ENCODE data around the gene PHLDB1.

The PHLDB1 gene

DNA sequence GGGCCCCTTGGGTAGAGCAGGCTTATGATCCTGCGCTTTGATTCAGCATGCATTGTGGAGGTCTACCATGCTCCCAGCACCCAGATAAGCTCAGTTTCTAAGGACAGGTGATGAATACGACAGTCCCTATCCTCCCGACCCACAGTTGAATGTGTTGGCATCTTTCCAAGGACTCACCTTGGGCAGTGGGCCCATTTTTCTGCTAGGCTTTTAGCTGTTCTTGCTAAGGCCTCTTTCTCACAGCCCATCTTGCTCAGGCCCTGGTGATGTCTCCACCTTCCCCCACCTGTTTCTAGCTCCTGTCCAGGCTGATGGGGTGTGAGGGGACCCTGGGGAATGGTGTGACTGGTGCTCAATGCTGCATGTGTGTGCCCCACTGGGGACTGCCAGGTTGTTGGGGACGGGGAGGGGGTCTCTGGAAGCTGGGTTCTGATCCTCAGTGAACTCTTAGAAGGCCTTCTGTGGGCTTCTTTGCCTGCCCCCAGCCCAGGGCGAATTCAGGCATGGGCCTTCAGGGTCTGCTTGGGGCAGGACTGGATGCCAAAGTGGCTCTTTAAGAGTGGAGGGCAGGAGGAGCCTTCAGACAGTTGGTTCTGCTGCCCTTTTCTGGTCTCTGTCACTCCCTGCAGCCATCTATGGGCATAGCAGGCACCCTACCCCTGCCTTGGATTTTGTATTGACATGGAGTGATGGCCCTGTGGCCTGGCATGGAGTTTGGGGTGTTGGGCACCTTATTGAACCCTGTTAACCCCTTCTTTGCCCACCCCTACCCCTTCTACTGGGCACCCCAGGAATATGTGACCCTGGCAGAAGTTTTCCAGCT is 33.1 kb downstream of the PHLDB1 start:
- no peak for DNase-seq

DNA sequence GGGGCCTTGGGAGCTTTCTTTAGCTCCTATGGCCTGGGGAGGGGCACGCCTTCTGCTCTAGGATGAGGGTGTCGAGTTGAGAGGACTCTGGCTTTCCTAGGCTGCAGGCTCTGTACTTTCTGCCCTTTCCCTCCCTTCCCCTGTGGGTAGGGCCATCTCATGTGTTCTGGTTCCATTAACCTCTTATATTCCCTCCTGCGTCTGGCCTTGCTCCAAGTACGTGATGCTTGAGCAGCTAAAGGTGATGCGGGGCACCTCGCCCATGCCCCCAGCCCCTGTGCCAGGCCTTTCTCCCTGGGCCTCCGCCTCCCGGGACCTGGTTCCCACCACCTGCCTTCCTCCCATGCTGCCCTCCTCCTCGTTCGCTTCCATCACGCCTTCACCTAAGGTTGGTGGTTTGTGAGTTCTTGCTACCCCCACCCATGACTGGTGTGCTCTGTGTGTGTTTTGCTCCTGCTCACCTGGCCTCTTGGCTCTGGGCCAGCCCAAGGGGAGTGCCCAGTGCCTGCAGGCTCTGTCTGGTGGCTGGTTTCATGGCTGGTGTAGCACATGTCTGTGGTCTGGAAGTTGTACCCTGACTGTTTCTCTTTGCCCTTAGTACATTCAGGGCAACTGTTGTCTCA is 34.1 kb downstream of the PHLDB1 start:
- DNase-seq = no peak

DNA sequence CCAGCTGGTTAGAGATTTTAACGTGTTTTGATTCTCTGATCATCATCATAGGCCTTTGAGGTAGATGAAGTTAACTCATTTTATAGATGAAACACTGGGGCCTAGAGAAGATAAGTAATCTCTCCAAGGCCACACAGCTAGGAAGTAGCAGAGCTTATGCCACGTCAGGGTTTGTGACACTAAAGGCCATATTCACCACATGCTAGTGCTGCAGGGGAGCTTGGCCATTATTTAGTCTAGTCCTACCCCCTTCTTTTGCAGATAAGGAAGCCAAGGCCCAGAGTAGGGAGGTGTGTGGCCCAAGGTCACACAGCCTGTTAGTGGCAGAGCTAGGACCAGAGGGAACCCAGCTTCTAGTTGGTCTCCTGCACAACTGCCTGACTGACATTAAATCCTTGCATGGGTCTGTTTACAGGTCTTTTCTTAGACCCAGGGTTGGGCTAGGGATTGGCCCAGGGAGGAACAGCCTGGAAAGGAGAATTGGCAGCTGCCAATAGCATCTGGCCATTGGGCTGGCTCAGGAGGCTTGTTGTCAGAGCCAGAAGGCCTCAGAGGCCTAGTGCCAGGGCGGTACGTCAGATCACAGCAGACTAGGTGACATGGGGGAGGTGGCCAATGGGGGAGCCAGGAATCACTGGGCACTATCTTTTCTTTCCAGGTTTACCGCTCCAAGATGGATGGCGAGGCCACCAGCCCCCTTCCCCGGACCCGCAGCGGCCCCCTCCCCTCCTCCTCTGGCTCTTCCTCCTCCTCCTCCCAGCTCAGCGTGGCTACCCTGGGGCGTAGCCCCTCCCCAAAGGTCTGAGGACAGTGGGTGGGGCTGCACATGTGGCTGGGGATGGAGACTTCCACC is 36.0 kb downstream of the PHLDB1 start:
- no peak for DNase-seq

DNA sequence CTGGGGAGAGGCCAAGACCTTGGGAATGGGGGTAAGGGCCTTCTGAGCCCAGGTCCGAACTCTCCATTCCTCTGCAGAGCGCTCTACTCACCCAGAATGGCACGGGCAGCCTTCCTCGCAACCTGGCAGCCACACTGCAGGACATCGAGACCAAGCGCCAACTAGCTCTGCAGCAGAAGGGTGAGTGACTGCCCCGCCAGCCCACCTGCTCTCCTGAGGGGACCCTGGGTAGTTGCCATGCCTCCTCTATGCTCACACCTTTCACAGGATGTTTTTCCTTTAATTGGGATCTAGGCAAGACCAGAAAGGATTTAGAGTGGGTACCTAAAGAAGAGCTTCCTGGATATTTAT is 36.6 kb downstream of the PHLDB1 start:
- no peak for DNase-seq

DNA sequence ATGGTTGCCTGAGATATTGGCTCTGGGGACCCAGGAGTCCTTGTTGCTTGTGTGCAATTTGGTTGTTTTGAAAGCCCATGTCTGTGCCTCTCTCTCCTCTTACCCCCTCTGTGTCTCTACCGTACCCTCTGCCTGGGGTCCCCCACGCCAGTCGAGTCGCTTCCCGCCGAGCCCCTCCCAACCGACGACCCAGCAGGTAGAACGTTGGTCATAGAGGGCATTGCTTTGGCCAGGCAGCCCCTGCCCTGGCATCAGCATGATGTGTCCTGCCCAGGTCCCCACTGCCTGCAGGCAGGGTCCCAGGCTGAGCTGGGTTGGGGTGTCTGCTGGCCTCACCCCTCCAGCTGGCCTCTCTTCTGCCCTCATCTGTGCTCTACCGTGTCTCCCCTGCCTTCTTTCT is 37.1 kb downstream of the PHLDB1 start:
- no peak for DNase-seq

DNA sequence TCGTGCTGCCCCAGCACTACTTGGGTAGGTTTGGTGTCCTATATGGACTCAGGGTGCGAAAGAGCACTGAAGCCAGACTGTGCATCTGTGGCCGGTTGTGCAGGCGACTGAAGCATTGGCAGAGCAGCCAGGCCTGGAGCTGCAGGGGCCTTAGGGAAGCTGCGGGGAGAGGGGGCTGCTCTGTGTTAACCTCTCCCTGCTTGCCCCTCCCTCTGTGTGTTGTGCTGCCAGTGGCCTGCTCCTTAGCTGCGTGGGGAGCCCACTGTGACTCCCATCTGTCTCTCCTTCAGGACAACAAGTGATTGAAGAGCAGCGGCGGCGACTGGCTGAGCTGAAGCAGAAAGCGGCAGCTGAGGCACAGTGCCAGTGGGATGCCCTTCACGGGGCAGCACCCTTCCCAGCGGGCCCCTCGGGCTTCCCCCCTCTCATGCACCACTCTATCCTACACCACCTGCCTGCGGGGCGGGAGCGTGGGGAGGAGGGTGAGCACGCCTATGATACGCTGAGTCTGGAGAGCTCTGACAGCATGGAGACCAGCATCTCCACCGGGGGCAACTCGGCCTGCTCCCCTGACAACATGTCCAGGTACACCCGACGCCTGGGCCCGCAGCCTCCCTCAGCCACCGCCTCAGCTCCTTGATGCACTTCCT is 37.8 kb downstream of the PHLDB1 start:
- no peak for DNase-seq

DNA sequence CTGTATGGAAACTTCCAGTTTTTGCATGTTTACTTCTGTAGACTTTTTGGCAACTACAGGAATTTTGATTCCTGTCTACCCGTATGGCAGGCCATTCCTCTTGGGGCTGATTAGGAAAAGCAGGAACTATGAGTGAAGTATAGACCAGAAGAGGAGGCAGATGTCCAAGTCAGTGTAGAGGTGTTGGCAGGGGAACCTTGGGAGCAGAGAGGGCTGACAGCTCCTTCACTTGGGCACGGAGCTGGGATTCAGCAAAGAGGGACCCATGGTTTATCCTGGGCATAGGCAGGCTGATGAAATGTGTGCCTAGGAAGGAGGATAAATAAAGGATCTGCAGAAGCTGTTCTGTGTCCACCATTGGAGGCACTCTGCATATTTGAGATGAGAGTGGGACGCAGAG is 39.0 kb downstream of the PHLDB1 start:
- DNase-seq = no peak

DNA sequence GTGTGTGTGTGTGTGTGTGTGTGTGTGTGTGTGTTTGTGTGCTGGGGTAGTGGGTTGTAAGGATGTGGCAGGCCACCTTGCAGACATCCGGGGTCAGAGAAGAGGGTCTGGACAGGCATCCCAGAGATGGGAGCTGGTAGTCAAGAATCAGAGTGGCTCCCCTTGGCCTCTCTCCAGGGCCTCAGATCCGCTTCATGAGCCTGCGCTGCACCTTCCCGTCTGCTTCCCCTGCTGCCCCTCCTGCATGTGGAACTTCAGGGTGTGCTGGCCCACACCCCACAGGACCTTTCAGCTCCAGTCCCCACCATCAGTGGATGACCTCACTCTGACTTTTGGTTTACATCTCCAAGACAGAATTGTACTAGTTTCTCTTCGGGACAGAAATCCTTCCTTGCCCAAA is 40.9 kb downstream of the PHLDB1 start:
- no peak for DNase-seq

DNA sequence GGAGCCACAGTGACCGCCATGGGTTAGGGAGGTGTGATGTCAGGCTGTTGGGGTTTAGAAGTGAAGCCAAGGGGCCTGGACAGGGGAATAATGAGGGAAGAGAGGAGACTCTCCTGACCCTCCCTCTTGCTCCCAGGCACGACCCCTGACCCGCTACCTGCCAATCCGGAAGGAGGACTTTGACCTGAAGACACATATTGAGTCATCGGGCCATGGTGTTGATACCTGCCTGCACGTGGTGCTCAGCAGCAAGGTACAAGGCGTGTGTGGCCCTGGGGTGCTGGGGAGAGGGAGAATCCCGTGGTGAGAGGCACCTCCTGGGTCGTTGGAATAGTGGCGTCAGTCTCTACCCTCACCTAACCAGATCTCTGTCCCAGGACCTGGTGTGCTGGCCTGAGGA is 42.5 kb downstream of the PHLDB1 start:
- no peak for DNase-seq

DNA sequence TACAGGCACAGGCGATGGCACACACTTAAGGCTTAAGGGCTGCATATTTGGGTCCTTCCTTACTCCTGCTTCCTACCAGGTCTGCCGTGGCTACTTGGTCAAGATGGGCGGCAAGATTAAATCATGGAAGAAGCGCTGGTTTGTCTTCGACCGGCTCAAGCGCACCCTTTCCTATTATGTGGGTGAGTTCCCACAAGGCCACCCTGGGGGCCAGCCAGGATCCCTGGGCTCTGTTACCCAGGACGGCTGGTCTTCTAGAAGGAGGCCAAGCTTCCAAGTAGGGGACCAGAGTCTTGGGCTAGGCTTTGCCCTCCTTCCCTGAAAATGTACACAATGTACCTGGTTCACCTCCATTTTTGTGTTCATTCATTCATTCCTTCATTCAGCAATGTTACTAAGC is 43.0 kb downstream of the PHLDB1 start:
- DNase-seq = no peak

DNA sequence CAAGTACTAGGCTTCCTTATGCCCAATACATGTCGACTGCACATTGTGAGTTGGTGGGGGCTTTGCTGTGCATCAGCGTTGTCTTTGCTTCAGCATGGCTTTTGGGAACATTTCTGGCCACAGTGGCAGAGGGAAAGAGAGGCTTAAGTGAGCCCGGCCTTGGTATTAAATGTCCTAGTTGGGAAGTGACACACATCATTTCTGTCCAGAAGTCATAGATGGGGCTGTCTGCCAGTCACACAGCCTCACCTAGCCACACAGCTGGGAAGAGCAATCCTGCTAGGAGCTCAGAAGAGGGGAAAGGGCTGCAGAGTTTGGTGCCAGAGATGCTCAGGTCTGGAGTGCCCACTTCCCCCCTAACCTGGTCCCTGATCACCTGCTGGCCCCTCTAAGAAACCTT is 44.4 kb downstream of the PHLDB1 start:
- no peak for DNase-seq

DNA sequence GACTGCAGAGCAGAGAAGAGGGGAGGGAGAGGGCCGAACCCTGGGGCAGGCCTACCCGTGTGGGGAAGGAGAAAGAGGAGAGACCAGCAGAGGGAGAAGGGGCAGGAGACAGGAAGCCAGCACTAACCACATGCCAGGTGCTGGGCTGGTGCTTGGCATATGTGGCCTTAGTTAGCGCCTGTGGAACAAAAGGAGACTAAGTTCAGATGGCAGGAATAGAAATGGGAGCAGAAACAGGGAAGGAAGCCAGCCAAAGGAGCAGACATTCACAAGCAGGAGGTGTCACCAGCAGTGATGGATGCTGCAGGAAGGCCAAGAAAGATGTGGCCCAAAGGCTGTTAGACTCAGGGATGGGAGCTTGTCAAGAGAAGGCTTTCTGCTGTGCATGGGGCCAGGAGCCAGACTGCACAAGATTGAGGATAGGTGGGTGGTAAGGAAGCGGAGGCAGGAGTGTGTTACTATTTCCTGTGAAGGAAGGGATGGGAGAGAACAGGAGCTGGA is 45.3 kb downstream of the PHLDB1 start:
- DNase-seq = no peak

DNA sequence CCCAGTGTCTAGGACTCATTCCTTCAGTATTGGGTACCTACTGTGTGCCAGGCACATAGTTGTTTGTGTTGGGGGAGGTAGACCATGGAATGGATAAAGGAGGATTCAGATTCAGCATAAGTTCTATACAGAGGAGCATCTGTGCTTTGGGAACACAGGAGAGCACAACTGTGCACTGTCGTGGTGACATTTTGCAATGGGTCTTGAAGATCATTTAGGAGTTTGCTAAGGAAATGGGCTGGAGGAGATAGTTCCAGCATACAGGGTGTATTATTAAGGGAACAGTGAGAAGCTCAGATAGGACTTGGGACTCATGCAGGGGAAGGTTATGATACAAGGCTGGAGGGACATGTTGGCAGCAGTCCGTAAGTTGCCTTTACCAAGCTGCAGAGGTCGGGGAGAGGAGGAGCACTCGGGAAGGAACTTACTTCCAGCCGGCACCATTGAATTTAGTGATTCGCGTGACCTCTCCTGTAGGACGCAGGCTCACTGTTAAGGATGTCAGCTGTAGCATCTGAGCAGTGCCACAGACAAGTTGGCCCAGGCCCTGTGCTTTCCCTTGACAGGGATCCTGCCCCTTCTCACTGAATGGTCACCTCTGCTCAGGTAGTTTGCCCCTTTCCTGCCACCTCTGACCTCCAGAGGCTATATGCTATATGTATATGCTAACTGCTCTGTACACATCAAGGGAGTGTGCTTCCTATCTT is 46.4 kb downstream of the PHLDB1 start:
- DNase-seq = no peak

DNA sequence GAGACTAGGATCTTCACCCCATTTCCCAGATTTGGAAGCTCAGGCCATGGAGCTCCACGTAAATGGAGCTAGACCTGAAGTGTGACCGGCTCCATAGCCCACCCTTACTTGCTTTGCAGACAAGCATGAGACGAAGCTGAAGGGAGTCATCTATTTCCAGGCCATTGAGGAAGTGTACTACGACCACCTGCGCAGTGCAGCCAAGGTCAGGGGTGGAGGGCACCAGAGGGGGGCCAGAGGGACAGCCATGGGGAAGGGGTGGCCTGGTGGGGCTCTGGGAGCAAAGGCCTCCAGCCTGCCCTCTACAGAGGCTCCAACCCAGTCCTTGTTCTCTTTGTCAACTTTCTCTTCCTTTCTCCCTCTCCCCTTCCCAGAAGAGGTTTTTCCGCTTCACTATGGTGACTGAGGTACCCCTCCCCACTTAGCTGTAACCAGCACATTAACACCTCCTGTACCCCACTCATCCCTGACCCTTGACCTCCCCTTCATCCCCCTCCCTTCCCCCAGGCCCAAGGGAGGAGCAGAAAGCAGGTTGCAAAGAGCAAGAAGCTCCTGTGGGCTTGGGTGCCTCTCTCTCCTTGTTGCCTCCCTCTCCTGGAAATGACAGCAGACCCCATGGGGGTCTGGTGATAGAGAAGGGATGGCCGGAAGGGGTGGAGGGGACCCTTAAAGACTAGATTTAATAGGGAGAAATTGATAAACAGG is 48.2 kb downstream of the PHLDB1 start:
- DNase-seq = no peak

DNA sequence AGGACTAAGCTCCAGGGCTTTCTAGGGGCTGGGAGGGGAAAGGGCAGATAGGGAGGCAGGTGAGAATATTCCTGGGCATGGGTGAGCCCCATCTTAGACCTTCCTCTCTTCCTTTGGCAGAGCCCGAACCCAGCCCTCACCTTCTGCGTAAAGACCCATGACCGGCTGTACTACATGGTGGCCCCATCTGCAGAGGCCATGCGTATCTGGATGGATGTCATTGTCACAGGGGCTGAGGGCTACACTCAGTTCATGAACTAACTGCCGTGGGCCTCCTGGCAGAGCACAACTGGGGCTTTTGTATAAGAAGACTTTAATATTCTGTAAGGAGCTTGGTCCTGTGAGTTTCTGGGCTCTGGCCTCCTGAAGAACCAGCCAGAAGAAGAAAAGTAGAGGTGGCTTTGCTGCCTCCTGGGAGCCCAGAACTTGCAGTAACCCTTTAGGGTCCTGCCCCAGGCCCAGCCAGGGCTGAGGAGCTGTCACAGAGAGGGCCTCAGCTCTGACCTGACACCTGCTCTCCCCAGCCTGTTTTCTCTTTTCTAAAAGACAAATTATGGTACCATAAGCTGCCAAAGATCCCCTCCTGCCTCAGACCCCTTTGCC is 49.2 kb downstream of the PHLDB1 start:
- no peak for DNase-seq

DNA sequence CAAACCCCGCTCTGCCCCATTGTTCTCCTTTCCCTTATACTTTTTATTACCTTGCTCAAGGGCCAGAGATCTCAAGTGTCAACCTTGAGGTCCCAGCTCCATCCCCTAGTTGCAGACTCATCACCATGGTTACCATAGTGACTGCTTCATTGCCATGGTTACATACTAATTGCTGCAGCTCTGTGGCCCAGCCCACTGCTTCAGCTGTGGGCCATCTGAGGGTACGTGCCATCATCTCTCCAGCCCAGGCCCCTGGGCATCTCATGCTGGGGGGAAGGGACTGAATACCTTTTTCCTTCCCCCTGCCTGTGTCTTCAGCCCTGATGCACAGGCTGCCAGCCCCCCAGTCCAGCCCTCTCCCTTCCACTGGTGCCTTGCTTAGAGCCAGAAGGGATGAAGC is 49.8 kb downstream of the PHLDB1 start:
- DNase-seq = no peak

DNA sequence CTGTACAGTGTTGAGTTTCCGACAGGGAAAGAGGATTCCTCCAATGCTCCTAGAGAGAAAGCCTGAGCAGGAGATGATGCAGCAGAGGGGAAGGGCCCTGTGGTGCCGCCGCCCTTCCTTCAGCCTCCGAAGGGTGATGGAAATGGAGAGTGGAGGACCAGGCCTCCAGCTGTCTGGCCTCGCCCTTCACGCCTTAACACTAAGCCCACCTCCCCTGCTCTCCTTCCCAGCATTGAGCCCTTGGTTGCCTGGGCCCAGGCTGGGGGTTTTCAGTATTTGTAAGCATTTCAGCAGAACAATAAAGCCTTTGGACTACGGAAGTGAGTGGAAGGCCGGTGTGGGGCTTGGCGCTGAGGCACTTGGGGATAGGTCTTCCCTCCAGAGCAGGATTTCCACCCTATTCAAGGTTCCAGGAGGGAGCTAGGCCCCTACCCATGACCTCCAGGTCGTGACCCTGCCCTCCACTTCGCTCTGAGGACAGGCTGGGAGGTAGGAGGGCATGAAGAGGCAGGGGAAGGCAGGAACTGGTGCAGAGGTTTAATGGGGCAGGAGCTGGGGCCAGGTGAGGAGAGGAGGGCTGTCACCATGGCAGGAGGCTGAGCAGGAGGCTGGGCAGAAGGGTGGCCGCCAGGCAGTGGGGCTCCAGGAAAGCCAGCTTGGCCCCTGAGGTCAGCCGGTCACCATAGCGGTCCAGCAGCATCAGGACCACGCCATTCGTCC is 50.5 kb downstream of the PHLDB1 start:
- DNase-seq = no peak

DNA sequence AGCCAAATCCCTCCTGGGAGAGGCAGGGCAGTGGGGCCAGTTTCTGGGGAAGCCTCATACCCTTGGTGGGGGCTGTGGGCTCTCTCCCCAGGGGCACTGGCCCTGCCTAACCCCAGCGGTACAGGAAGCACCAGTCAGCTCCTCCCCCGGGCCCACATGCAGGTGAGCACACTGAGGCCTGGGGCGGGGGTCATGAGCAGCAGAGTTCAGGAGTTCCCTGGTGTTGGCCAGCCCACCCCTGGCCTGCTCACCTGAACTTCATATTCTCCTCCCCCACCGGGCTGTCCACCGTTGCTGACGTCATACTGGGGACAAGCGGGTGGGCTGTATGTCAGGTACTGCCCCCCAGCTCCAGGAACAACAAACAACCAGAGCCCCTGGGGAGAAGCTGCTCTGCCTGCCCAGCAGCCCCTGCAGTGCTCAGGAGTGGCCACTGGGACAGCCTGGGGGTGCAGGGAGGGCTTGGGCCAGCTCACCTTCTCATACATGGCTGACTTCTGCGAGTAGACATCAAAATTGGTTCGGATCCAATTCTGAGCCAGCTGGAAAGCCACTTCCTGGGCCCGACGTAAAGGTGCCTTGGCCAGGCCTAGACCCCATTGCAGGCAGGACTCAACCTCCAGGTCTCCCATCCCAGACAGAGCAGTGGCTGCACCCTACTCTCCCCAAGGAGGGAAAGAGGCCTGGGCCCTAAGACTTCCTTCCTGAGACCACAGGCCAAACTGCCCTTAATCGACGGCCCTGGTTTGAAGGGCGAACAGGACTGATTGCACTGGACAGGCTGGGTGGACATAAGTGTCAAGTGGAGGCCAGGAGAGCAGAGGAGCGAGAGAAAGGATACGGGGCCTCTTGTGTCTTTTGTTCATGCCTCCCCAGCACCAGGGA is 51.3 kb downstream of the PHLDB1 start:
- no peak for DNase-seq

DNA sequence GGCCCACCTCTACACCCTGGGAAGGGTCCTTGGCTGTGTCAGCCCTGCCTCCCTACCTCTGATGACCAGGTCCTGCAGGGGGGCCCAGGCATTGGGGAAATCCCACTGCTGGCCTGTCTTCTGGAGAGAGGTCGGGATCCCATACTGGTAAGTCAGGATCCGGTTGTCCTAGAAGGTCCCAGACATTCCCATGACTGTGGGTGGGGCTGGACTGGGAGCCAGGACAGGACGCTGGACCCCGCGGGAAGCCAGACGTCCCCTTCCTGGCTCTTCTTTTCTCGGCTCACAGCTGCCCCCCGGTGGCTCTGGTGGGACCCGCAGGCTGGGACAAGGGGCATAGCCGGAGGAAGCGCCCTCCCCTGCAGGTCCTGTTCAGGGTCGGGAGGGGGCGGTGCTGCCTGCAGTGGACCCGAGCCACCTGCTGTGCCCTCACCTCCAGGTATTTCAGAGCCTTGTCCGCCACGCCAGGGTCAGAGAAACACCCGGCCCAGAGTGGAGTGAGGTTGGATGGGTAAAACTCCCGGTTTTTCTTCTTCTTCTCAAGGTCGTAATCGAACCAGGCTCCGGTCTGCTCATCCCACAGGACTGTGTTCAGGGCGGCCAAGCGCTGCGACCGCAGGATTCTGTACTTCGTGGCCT is 52.0 kb downstream of the PHLDB1 start:
- peak; percentile 63 for DNase-seq
